A549 (cell line): ENCODE results near the gene GJB1. TPM values are rescaled to one million over a fixed set of nuclear protein-coding genes. Genes with fewer than 3 reads are reported as not detected.

ENCODE experiments used
- ATAC-seq, 2 experiments: fragments of 200-7000 bp in 1 of 2; fragments of >200 bp in 1 of 2; cut with Nextera tagmentation in 1 of 2; cut with Tn5 transposase in 1 of 2; 3 replicates each; pipeline versions ENCODE4 v1.8.0 to v1.9.1; 2018 to 2020; ENCODE audit warnings: mild to moderate bottlenecking in 1 of 2, moderate library complexity in 1 of 2
- CTCF ChIA-PET: fragments of 300-600 bp; sonication (Branson Sonifier 250); formaldehyde crosslinking; extraction: SDS; loops from one replicate; lab custom pipeline; 2021; ENCODE audit warnings: antibody characterized with exemption, inconsistent platforms; lab: Yijun Ruan, JAX
- POLR2A ChIA-PET: fragments of 350-600 bp; formaldehyde crosslinking; extraction: SDS; loops from one replicate; lab custom pipeline; 2021; ENCODE audit warnings: antibody characterized with exemption, inconsistent platforms; lab: Yijun Ruan, JAX
- DNase-seq, 2 experiments: peaks; one replicate each; pipeline versions ENCODE4 v3.0.0 to v3.0.0-alpha.2; 2011 to 2016; ENCODE audit warnings: low read depth in 1 of 2, low spot score in 1 of 2
- FAIRE-seq: peaks from 2 replicates; lab custom pipeline; 2011; peaks lifted over from hg19 to GRCh38; lab: Jason Lieb, UNC
- H3K27ac ChIP-seq, 2 experiments: fragments of >200 bp; sonication (Bioruptor Twin); formaldehyde crosslinking; 3 replicates each; pipeline ENCODE4 v1.5.1; 2016 to 2017
- H3K4me1 ChIP-seq: fragments of >200 bp; sonication (Bioruptor Twin); formaldehyde crosslinking; 3 replicates; pipeline ENCODE4 v1.6.1; 2016
- H3K4me2 ChIP-seq: fragments of >200 bp; sonication (Bioruptor Twin); formaldehyde crosslinking; 3 replicates; pipeline ENCODE4 v1.6.1; 2016
- H3K4me3 ChIP-seq: fragments of >200 bp; sonication (Bioruptor Twin); formaldehyde crosslinking; 3 replicates; pipeline ENCODE4 v1.5.1; 2016
- H3K9me3 ChIP-seq: fragments of >200 bp; sonication (Bioruptor Twin); formaldehyde crosslinking; 3 replicates; pipeline ENCODE4 v1.6.1; 2016
- BHLHE40 ChIP-seq: IDR thresholded peaks from 2 replicates; pipeline ENCODE4 v1.6.1; 2012; ENCODE audit warnings: low read depth, low read length, inconsistent platforms
- CBX8 ChIP-seq: fragments of 200-600 bp; sonication (generic); IDR thresholded peaks from 2 replicates; pipeline ENCODE4 v1.6.1; 2016
- CEBPB ChIP-seq, 2 experiments: fragments of >200 bp in 1 of 2; sonication (Bioruptor Twin) in 1 of 2; formaldehyde crosslinking in 1 of 2; IDR thresholded peaks; 2 replicates each; pipeline ENCODE4 v1.6.1; 2012 to 2016
- EHF ChIP-seq: fragments of 250-450 bp; sonication (Bioruptor Pico); IDR thresholded peaks from 2 replicates; pipeline ENCODE4 v1.5.0; 2020; ENCODE audit warnings: mild to moderate bottlenecking
- FOSB ChIP-seq: fragments of 250-450 bp; sonication (Bioruptor Pico); IDR thresholded peaks from 2 replicates; pipeline ENCODE4 v1.5.0; 2020; ENCODE audit warnings: mild to moderate bottlenecking, moderate library complexity
- FOSL2 ChIP-seq, 2 experiments: fragments of 450-650 bp in 1 of 2; fragments of >200 bp in 1 of 2; sonication (Bioruptor Twin) in 1 of 2; formaldehyde crosslinking; IDR thresholded peaks; 2 replicates each; pipeline versions ENCODE4 v1.5.0 to v1.6.1; 2016 to 2020; ENCODE audit warnings: mild to moderate bottlenecking in 1 of 2, moderate library complexity in 1 of 2
- FOXS1 ChIP-seq: fragments of 250-450 bp; sonication (Bioruptor Pico); IDR thresholded peaks from 2 replicates; pipeline ENCODE4 v1.5.0; 2020; ENCODE audit warnings: mild to moderate bottlenecking, moderate library complexity
- HDAC2 ChIP-seq: fragments of 200-600 bp; sonication (generic); IDR thresholded peaks from 2 replicates; pipeline ENCODE4 v1.6.1; 2016
- HMGXB4 ChIP-seq: fragments of 250-450 bp; sonication (Bioruptor Pico); IDR thresholded peaks from 2 replicates; pipeline ENCODE4 v1.5.0; 2021; ENCODE audit warnings: mild to moderate bottlenecking, moderate library complexity, borderline replicate concordance
- HOXB5 ChIP-seq: fragments of 250-450 bp; sonication (Bioruptor Pico); IDR thresholded peaks from 2 replicates; pipeline ENCODE4 v1.5.0; 2020; ENCODE audit warnings: mild to moderate bottlenecking, moderate library complexity
- JUNB ChIP-seq: fragments of >200 bp; sonication (Bioruptor Twin); formaldehyde crosslinking; IDR thresholded peaks from 2 replicates; pipeline ENCODE4 v1.6.1; 2016
- KDM1A ChIP-seq: fragments of 200-600 bp; sonication (generic); IDR thresholded peaks from 2 replicates; pipeline ENCODE4 v1.6.1; 2016; ENCODE audit warnings: low read depth, mild to moderate bottlenecking
- KDM5A ChIP-seq: fragments of 200-600 bp; sonication (generic); IDR thresholded peaks from 2 replicates; pipeline ENCODE4 v1.6.1; 2016; ENCODE audit warnings: antibody characterized with exemption, mild to moderate bottlenecking
- NFE2L2 ChIP-seq: fragments of 150-350 bp; conservative IDR thresholded peaks from 2 replicates; pipeline ENCODE4 v1.6.1; 2014; ENCODE audit warnings: low read length
- NPAS2 ChIP-seq: fragments of 250-450 bp; sonication (Bioruptor Pico); IDR thresholded peaks from 2 replicates; pipeline ENCODE4 v1.8.0; 2022; ENCODE audit warnings: mild to moderate bottlenecking, moderate library complexity, borderline replicate concordance
- NR3C1 ChIP-seq: fragments of >200 bp; sonication (Bioruptor Twin); formaldehyde crosslinking; IDR thresholded peaks from 3 replicates; pipeline ENCODE4 v1.6.1; 2017
- POLR2AphosphoS2 ChIP-seq: conservative IDR thresholded peaks from 2 replicates; pipeline ENCODE4 v1.6.1; 2012; ENCODE audit warnings: low read length, improper control_type of control experiment, inconsistent platforms
- RAD21 ChIP-seq, 2 experiments: fragments of >200 bp in 1 of 2; sonication (Bioruptor Twin) in 1 of 2; formaldehyde crosslinking in 1 of 2; IDR thresholded peaks in 1 of 2; conservative IDR thresholded peaks in 1 of 2; 2 replicates in 1 of 2; 3 replicates in 1 of 2; pipeline ENCODE4 v1.6.1; 2012 to 2018; ENCODE audit warnings: inconsistent platforms in 1 of 2
- RARB ChIP-seq: fragments of 250-450 bp; sonication (Bioruptor Pico); IDR thresholded peaks from 2 replicates; pipeline ENCODE4 v1.8.0; 2021; ENCODE audit warnings: mild to moderate bottlenecking, moderate library complexity
- RCOR1 ChIP-seq: fragments of 150-350 bp; IDR thresholded peaks from 2 replicates; pipeline ENCODE4 v1.6.1; 2014; ENCODE audit warnings: antibody characterized with exemption, low read length, low read depth
- SREBF2 ChIP-seq: fragments of 450-650 bp; IDR thresholded peaks from 2 replicates; pipeline ENCODE4 v1.6.1; 2014; ENCODE audit warnings: mild to moderate bottlenecking, moderate library complexity
- ZFP36 ChIP-seq: fragments of 450-650 bp; IDR thresholded peaks from 2 replicates; pipeline ENCODE4 v1.6.1; 2014; ENCODE audit warnings: borderline replicate concordance; ENCODE audit not compliant: partially characterized antibody
- WGBS: methylation state at CpG from one replicate; pipeline ENCODE4 v1.1.6; 2017; ENCODE audit errors: missing lambda C conversion rate; 5-methylcytosine and 5-hydroxymethylcytosine counted together
- polyA plus RNA-seq, 4 experiments: library from polyadenylated mRNA; depleted of rRNA in 3 of 4; stranded (reverse); fragments of >200 nt; fragmentation: RNase III in 1 of 4; extraction: RNeasy Plus Mini Kit Qiagen cat#74134 plus additional on column Dnase treatment in 1 of 4; gene quantifications; 2 replicates in 3 of 4; 3 replicates in 1 of 4; pipeline ENCODE4 v1.2.3, GENCODE V29; 2011 to 2017
- TF ChIP-seq, protein P1 (sequence below): IDR thresholded peaks from 2 replicates; pipeline ENCODE4 v1.6.1; 2012
- TF ChIP-seq, protein P2 (sequence below): fragments of >200 bp; sonication (Bioruptor Twin); formaldehyde crosslinking; IDR thresholded peaks from 3 replicates; pipeline ENCODE4 v1.6.1; 2016

Gene GJB1
- polyA plus RNA-seq, 2 of the 4 experiments (the other 2 are of a cell fraction), result 0.13 to 0.39 TPM

- TF ChIP-seq FOSB (CRISPR knock-in tag), result no peak
- no peak for TF ChIP-seq POLR2AphosphoS2
- no peak for TF ChIP-seq CEBPB (IDR thresholded peaks at IDR 0.05)
- no peak for TF ChIP-seq HDAC2
- TF ChIP-seq NFE2L2, result no peak
- TF ChIP-seq KDM5A, result no peak
- no peak for TF ChIP-seq SREBF2
- H3K27ac ChIP-seq, result no peak overlapping the region
- no peak for ATAC-seq
- ChIA-PET CTCF (interaction anchor here (0.6 kb wide), 1 partner anchor 407 kb away, joined by 3 read pairs; the partner anchor contains the start of gene CXCR3), POLR2A (no interaction called here)
- no peak for DNase-seq
- no peaks in the 10 kb centered on the region for H3K9me3 ChIP-seq
- no peak overlapping the region for H3K4me2 ChIP-seq
- no peak for FAIRE-seq
- H3K4me3 ChIP-seq, result no peak overlapping the region
- 100% methylated on average over 2 of the region's 3 CpGs for WGBS
- no peaks in the 10 kb centered on the region for H3K4me1 ChIP-seq
Measured at GRCh38 chrX:71210816-71211215, 12.2 kb upstream of the GJB1 start.

DNA sequence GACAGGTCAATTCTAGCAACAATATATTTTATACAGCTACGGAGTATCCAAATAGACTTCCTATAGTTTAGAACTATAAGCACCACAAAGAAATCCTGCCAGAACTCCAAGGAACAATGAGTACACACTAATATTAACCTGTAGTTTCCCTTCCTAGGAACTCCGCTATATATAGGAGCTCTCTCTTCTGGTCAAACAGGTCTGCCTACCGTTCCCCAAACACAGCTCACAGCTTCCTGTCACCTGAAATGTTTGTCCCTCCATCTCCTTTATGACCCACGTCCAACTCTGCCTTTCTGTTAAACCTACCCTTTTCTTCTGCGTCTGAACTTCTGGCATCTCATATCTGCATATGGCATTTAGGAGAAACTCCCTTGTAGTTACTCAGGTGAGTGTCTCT lies 10.5 kb upstream of the GJB1 start:
- ATAC-seq, result no peak
- H3K4me2 ChIP-seq, result no peak overlapping the region

GRCh38 chrX:71214152-71214551 lies 8.9 kb upstream of the GJB1 start:
- FAIRE-seq, result no peak
- Histone ChIP-seq H3K4me3 (no peak overlapping the region), H3K4me2 (no peak overlapping the region), H3K27ac (no peak overlapping the region), H3K4me1 (no peaks in the 10 kb centered on the region), H3K9me3 (no peaks in the 10 kb centered on the region)
- no peak for DNase-seq
- no peak for ATAC-seq
- ChIA-PET CTCF (interaction anchor here (1.8 kb wide), 1 partner anchor 41 kb away, joined by 4 read pairs; the partner anchor contains the start of gene ZMYM3), POLR2A (no interaction called here)
- 88% methylated on average over 1 of the region's 1 CpG for WGBS
- no peak for TF ChIP-seq RARB (CRISPR knock-in tag)

More for the DNA sequence above, 10.5 kb upstream of the GJB1 start:
- no peak overlapping the region for H3K4me3 ChIP-seq
- no peak for DNase-seq
- CTCF ChIA-PET, result interaction anchor here (0.5 kb wide), 1 partner anchor 304 kb away, joined by 4 read pairs; no protein-coding TSS in a partner anchor
- POLR2A ChIA-PET, result no interaction called here
- H3K9me3 ChIP-seq, result no peaks in the 10 kb centered on the region
- H3K27ac ChIP-seq, result no peak overlapping the region
- 57% methylated on average over 5 of the region's 5 CpGs for WGBS
- no peak for TF ChIP-seq FOSL2 (IDR thresholded peaks at IDR 0.05)
- TF ChIP-seq FOSL2 (CRISPR knock-in tag; IDR thresholded peaks at IDR 0.05), result no peak
- TF ChIP-seq, protein P1, sequence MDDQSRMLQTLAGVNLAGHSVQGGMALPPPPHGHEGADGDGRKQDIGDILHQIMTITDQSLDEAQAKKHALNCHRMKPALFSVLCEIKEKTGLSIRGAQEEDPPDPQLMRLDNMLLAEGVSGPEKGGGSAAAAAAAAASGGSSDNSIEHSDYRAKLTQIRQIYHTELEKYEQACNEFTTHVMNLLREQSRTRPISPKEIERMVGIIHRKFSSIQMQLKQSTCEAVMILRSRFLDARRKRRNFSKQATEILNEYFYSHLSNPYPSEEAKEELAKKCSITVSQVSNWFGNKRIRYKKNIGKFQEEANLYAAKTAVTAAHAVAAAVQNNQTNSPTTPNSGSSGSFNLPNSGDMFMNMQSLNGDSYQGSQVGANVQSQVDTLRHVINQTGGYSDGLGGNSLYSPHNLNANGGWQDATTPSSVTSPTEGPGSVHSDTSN, result no peak
- no peak for TF ChIP-seq BHLHE40
- TF ChIP-seq EHF (CRISPR knock-in tag), result no peak
- TF ChIP-seq SREBF2, result no peak
- TF ChIP-seq FOXS1 (CRISPR knock-in tag), result no peak
- TF ChIP-seq RAD21 (conservative IDR thresholded peaks at IDR 0.05 in 1 of 2, IDR thresholded peaks at IDR 0.05 in 1 of 2), result no peak
- TF ChIP-seq JUNB, result no peak
- no peak for TF ChIP-seq NPAS2 (CRISPR knock-in tag)
- TF ChIP-seq KDM1A, result no peak
- TF ChIP-seq HMGXB4 (CRISPR knock-in tag), result no peak
- no peak for TF ChIP-seq NR3C1
- no peak for TF ChIP-seq RARB (CRISPR knock-in tag)
- no peak for TF ChIP-seq CBX8
- TF ChIP-seq ZFP36, result no peak
- TF ChIP-seq HOXB5 (CRISPR knock-in tag), result no peak
- TF ChIP-seq, protein P2, sequence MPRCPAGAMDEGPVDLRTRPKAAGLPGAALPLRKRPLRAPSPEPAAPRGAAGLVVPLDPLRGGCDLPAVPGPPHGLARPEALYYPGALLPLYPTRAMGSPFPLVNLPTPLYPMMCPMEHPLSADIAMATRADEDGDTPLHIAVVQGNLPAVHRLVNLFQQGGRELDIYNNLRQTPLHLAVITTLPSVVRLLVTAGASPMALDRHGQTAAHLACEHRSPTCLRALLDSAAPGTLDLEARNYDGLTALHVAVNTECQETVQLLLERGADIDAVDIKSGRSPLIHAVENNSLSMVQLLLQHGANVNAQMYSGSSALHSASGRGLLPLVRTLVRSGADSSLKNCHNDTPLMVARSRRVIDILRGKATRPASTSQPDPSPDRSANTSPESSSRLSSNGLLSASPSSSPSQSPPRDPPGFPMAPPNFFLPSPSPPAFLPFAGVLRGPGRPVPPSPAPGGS, result no peak
- no peak for TF ChIP-seq RCOR1
- H3K4me1 ChIP-seq, result no peaks in the 10 kb centered on the region
- no peak for FAIRE-seq
